Renal cortical epithelial cell (primary cell): ENCODE results near the gene CSF3R. TPM values are rescaled to one million over a fixed set of nuclear protein-coding genes. Genes with fewer than 3 reads are reported as not detected.

Experiments
- DNase-seq: peaks from one replicate; pipeline ENCODE4 v3.0.0-alpha.2; 2011; ENCODE audit warnings: low read depth
- total RNA-seq: library from RNA; depleted of rRNA; stranded (reverse); fragments of >200 nt; gene quantifications from 2 replicates; pipeline ENCODE4 v1.2.3, GENCODE V29; 2014

Gene CSF3R
- total RNA-seq, result 0.15 TPM in 1 of 2 replicates, not detected in the other

GRCh38 chr1:36482724-36483388 lies at the start of gene CSF3R:
CSF3R (minus strand) TSS chr1:36482913; CDS start chr1:36479496, 3,417 bp downstream.
- DNase-seq, result no peak

- no peak for DNase-seq
These were observed 49.1 kb upstream of the CSF3R start for GRCh38 chr1:36531833-36532232.

GRCh38 chr1:36530791-36531190 lies 48.1 kb upstream of the CSF3R start:
- no peak for DNase-seq

- no peak for DNase-seq
These were observed 47.5 kb upstream of the CSF3R start for GRCh38 chr1:36530261-36530660.

GRCh38 chr1:36529769-36530260 lies 47.1 kb upstream of the CSF3R start:
- DNase-seq, result peak; percentile 27

- DNase-seq, result no peak
These were observed 45.9 kb upstream of the CSF3R start for GRCh38 chr1:36528361-36529349.

GRCh38 chr1:36525166-36525565 lies 42.5 kb upstream of the CSF3R start:
- no peak for DNase-seq

GRCh38 chr1:36524359-36525062 lies 41.8 kb upstream of the CSF3R start:
- no peak for DNase-seq

- no peak for DNase-seq
These were observed 41.1 kb upstream of the CSF3R start for GRCh38 chr1:36523850-36524249.

- no peak for DNase-seq
These were observed 40.5 kb upstream of the CSF3R start for GRCh38 chr1:36523230-36523495.

GRCh38 chr1:36522461-36523229 lies 39.9 kb upstream of the CSF3R start:
- no peak for DNase-seq

GRCh38 chr1:36522021-36522420 lies 39.3 kb upstream of the CSF3R start:
- DNase-seq, result no peak

GRCh38 chr1:36520771-36521420 lies 38.2 kb upstream of the CSF3R start:
- DNase-seq, result no peak

GRCh38 chr1:36520056-36520455 lies 37.3 kb upstream of the CSF3R start:
- no peak for DNase-seq

GRCh38 chr1:36517011-36517771 lies 34.5 kb upstream of the CSF3R start:
- DNase-seq, result no peak

- DNase-seq, result peak; percentile 22
These were observed 33.8 kb upstream of the CSF3R start for GRCh38 chr1:36516372-36517010.

GRCh38 chr1:36515315-36516138 lies 32.8 kb upstream of the CSF3R start:
- DNase-seq, result no peak

GRCh38 chr1:36514501-36514900 lies 31.8 kb upstream of the CSF3R start:
- no peak for DNase-seq
